ENCODE data around the gene TK2.

Gene TK2

GRCh38 chr16:66551788-66552285 lies 1.9 kb upstream of the TK2 start:
- Histone ChIP-seq H3K27ac (peak overlapping the region; percentile 75 to 99 (median 92)), H3K4me3 (peak overlapping the region; percentile 32 to 73 (median 67))

GRCh38 chr16:66551348-66551759 lies 1.4 kb upstream of the TK2 start:
- peak overlapping the region in 20 of 21 experiments; percentile 7 to 99 (median 92) for H3K27ac ChIP-seq
- peak overlapping the region in 3 of 7 experiments; percentile 67 to 73 (median 69) for H3K4me3 ChIP-seq

GRCh38 chr16:66548868-66549267 lies 1.1 kb downstream of the TK2 start:
- Histone ChIP-seq H3K4me3 (peak overlapping the region; percentile 53 to 82 (median 63)), H3K27ac (peak overlapping the region in 20 of 21 experiments; percentile 83 to 99 (median 97))

GRCh38 chr16:66548068-66548467 lies 1.9 kb downstream of the TK2 start:
- H3K4me3 ChIP-seq, result no peak overlapping the region

GRCh38 chr16:66547101-66547989 lies 2.6 kb downstream of the TK2 start:
- Histone ChIP-seq H3K4me3 (no peak overlapping the region), H3K27ac (peak overlapping the region in 10 of 21 experiments; percentile 5 to 99 (median 97))

More at GRCh38 chr16:66548068-66548467, 1.9 kb downstream of the TK2 start:
- peak overlapping the region in 16 of 21 experiments; percentile 54 to 99 (median 97) for H3K27ac ChIP-seq

GRCh38 chr16:66544016-66544757 lies 5.7 kb downstream of the TK2 start:
- Histone ChIP-seq H3K27ac (no peak overlapping the region), H3K4me3 (no peak overlapping the region)

GRCh38 chr16:66543541-66543940 lies 6.4 kb downstream of the TK2 start:
- H3K4me3 ChIP-seq, result no peak overlapping the region
- H3K27ac ChIP-seq, result peak overlapping the region in 1 of 21 experiments; percentile 13

- H3K27ac ChIP-seq, result no peak overlapping the region
- H3K4me3 ChIP-seq, result no peak overlapping the region
Measured at GRCh38 chr16:66542396-66542795, 7.5 kb downstream of the TK2 start.

GRCh38 chr16:66541388-66542355 lies 8.2 kb downstream of the TK2 start:
- Histone ChIP-seq H3K27ac (no peak overlapping the region), H3K4me3 (no peak overlapping the region)

GRCh38 chr16:66539623-66540469 lies 10.1 kb downstream of the TK2 start:
- Histone ChIP-seq H3K27ac (peak overlapping the region in 3 of 21 experiments; percentile 16 to 49 (median 18)), H3K4me3 (no peak overlapping the region)

GRCh38 chr16:66538910-66539309 lies 11.0 kb downstream of the TK2 start:
- H3K27ac ChIP-seq, result no peak overlapping the region
- H3K4me3 ChIP-seq, result no peak overlapping the region

- no peak overlapping the region for H3K27ac ChIP-seq
- no peak overlapping the region for H3K4me3 ChIP-seq
Measured at GRCh38 chr16:66537236-66537635, 12.7 kb downstream of the TK2 start.

- Histone ChIP-seq H3K4me3 (no peak overlapping the region), H3K27ac (no peak overlapping the region)
Measured at GRCh38 chr16:66536525-66536924, 13.4 kb downstream of the TK2 start.

- no peak overlapping the region for H3K4me3 ChIP-seq
Measured at GRCh38 chr16:66534376-66534799, 15.5 kb downstream of the TK2 start.

GRCh38 chr16:66529475-66529874 lies 20.4 kb downstream of the TK2 start:
- no peak overlapping the region for H3K27ac ChIP-seq
- no peak overlapping the region for H3K4me3 ChIP-seq

More at GRCh38 chr16:66534376-66534799, 15.5 kb downstream of the TK2 start:
- no peak overlapping the region for H3K27ac ChIP-seq

GRCh38 chr16:66528294-66528693 lies 21.6 kb downstream of the TK2 start:
- no peak overlapping the region for H3K27ac ChIP-seq
- H3K4me3 ChIP-seq, result no peak overlapping the region

- Histone ChIP-seq H3K27ac (peak overlapping the region in 19 of 21 experiments; percentile 31 to 99 (median 83)), H3K4me3 (no peak overlapping the region)
Measured at GRCh38 chr16:66525396-66526180, 24.3 kb downstream of the TK2 start.
